Measurements from ENCODE around the gene CES2. TPM values are rescaled to one million over a fixed set of nuclear protein-coding genes. Genes with fewer than 3 reads are reported as not detected.

The CES2 gene
- polyA plus RNA-seq, 12 donors = 22.3 to 46.3 (median 29.1) TPM; not detected in 1

DNA sequence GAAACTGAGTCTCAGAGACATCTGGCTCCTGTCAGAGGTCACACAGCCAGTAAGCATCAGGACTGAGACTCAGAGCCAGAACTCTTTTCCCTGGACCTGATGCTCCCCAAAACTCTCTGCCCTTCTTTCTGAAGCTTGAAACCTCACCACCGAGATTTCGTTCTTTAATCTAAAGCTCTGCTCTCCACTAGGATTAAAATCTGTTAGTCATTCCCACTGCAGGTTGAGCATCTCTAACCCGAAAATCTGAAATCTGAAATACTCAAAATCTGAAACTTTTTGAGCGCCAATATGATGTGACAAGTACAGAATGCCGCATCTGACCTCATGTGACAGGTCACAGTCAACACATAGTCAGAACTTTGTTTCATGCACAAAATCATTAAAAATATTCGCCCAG is 18.8 kb upstream of the CES2 start:
- DNase-seq = no peak

DNA sequence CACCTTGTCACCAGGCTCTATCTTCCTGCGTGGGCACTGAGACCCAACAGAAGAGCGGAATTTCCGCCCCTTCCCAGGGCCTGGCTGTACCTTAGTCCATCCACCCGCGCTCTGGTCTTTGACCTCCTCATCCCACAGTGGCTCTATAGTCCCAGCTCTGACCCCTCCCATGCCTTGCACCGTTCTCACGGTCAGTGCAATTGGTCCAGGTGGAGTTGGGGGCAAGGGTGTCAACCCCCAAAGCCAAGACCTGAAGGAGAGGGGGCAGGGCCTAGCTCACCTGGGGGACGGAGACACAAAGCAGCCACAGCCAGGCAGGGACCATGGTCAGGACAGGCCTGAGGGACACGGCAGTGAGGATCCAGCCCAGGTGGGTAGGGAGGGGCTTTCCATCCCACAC is 17.6 kb upstream of the CES2 start:
- DNase-seq = no peak

DNA sequence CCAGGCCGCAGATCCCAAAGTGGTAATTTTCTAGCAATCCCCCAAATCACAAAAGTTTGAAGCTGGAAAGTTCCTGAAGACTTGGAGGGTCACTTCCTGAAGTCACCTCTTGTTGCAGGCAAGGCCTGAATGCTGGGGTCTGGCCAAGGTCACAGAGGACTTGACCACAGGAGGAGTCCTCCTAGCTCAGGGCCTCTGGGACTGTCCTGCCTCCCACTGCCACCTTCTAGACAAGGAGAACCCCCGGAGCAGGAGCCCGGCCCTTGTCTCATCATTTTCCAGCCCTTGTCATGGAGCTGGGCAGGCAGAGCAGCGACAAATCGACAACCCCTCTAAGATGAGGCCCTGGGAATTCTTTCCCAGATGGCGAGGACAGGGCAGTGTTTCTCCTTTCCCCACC is 17.0 kb upstream of the CES2 start:
- DNase-seq = no peak

DNA sequence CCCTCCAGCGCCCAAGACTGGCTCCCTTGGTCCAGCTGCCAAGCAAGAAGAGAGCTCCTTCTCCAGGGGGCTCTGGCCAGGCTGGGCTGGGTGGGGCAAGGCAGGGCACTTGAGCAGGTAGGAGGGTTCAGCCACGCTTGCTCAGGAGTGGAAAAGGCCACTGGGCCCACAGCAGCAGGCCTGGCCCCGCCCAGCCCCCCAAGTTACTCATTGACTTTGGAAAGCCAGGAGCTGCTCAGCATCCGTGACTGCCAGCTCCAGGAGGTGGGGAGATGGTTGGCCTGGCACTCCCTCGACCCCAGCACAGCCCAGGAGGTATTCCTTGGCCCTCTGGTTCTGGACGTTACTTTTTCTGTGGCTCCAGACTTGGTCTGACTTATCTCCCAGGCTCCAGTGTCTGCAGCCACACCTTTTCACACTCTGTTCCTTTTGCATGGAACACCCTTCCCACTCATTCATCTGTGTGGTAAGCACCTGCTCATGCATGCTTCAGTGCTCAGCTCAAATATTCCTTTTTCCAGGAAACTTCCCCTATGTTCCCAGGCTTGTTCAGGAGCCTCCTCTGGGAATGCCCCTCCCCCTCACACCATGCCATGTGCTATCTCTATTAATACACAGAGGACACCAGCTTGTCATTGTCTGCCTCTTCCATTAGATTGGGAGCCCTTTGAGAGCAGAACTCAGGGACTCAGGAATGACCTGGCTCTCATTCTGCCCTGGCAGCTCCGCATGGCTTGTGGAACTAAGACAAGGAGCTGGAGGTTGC is 16.3 kb upstream of the CES2 start, which contains the start of gene CDH16:
TSS of gene CDH16 (minus strand) at position 83 of the 766 bp plus-strand sequence. CDS start 820 bp downstream, outside the sequence.
- DNase-seq = no peak

DNA sequence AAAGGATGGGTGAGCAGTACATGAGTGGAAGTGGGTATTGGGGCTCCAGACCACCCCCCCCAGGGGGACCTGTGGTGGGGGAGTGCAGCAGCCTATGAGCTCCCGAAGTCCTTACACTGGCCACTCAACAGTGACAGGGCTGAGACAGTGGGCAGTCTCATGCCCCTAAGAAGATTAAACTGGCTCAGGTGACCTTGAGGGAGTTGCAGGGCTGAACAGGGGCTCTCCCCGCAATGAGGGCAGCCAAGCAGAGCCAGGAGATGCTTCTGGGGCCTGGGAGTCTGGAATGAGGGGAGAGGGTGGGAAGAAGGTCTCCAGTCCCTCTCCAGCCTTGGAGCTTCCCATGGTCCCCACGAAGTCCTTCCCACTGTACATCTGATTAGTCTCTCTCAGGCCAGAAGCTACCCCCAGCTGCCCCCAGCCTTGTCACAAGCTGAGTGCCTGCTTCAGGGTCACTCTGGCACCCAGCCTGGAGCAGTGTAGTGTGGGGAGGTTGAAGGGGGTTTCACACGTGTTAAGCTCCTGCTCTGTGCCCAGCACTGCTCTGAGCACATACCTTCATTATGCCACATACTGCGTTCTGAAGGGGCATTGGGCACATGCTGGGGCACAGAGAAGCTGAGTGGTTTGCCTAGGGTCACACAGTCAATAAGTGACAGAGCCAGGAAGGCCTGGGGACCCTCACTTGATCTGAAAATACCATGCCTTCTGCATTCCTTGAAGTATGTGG is 15.6 kb upstream of the CES2 start:
- no peak for DNase-seq

DNA sequence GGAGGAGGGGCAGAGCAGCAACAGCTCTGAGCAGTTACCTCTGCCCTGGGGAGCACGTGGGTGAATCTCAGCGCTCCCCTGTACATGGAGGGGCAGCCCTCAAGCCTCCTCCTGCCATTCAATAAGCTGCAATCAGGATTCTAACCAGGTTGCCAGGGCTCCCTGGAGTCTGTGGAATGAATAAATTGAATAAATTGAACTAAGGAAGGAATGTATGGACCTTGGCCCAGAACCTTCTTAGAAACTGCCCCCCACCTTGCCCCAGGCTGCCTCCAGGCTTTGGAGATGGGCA is 15.1 kb upstream of the CES2 start:
- no peak for DNase-seq

DNA sequence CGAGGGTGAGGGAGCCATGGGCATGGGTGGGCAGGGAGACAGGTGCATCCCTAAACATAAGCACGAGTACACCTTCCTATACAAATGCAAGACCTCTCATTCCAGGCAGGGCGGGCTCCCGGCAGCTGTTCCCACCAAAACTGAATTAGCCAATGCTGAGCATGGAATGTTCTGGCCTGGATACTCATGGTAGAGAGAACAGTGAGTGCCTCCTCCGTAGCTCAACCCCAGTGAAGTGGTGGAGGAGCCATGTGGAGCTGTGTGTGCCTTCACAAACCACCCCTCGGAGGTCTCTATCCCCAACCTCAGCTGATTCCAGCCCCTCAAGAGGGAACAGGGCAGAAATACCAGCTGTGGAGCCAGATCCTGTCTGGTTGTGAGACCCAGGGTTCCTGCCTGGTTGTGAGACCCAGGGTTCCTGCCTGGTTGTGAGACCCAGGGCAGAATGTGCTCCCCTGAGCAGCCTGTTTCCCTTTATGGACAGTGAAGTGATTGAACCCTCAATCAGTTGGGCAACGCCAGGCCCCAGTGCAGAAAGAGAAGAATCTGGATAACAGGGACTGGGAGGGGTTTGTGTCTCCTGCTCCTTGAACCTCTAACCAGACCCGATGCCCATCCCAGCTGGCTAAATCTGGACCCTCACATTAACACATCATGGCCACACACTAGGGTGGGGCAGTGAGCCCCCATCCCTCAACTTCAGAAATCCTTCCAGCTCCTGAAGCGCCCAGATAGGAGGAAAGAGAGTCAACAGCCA is 14.2 kb upstream of the CES2 start:
- no peak for DNase-seq

DNA sequence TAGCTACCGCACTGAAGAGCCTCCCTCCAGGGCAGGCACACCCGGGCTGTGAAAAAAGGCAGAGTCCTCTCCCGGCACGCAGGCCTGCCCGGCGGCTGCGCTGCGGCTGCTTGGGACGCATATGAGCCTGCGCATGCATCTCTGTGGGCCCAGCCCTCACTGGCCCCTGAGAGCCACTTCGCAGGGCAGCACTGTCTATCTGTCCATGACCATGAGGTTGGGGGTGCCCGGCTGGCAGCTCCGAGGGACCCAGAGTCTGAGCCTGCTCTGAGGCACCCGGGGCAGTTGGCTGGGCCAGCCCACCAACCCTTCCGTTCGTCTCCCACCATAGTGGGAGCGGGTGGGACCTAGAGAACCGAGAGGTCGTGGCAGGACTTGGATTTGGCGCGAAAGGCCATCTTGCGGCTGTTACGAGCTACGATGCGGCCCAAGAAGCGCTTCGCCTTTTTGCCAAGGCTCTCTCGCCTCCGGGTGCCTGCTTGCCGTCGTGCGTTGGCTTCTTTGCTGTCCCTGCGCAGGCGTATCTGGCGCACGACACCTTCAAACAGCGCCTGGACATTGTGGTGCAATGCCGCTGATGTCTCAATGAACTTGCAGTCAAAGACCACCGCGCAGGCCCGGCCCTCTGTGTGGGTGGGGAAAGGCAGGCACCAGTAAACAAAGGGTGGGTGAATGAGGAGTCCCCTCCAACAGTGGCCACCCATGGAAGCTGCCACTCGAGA is 13.4 kb upstream of the CES2 start:
- DNase-seq = no peak

DNA sequence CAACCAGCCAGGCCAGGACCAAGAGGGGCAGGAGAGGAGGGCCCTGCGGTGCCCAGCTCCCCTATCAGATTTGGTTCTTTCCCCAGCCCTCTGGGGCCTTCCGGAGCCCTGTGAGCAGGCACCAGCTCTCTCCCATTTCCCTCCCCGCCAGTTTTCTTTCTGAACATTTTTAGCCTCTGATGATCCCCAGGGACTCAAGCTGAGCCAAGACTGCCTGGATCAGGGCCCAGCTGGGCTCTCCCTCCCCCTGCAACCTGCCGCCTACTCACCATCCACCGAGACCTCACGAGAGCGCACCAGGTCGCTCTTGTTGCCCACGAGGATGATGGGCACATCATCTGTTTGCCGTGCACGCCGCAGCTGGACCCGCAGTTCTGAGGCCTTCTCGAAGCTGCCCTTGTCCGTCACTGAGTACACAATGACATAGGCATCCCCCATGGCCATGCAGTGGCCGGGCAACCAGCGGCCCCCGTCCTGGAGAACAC is 12.0 kb upstream of the CES2 start:
- no peak for DNase-seq

DNA sequence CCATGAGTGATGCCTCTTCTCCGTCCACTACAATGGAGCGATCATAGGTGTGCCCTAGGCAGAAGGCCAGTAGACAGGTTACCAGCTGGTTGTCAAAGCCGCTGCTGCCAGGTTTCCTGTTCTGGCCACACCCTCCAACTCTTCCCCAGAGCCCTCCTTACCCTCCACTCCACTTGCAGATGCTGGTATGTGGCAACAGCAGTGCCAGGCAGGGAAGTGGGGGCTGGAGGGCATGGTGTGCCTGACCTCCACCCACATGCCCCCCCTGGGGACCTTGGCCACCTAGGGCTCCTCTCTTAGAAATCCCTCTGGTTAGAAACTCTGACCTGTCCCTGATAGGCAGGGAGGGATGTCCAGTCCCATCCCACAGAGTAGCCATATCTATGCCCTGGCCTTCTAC is 11.4 kb upstream of the CES2 start:
- DNase-seq = no peak

DNA sequence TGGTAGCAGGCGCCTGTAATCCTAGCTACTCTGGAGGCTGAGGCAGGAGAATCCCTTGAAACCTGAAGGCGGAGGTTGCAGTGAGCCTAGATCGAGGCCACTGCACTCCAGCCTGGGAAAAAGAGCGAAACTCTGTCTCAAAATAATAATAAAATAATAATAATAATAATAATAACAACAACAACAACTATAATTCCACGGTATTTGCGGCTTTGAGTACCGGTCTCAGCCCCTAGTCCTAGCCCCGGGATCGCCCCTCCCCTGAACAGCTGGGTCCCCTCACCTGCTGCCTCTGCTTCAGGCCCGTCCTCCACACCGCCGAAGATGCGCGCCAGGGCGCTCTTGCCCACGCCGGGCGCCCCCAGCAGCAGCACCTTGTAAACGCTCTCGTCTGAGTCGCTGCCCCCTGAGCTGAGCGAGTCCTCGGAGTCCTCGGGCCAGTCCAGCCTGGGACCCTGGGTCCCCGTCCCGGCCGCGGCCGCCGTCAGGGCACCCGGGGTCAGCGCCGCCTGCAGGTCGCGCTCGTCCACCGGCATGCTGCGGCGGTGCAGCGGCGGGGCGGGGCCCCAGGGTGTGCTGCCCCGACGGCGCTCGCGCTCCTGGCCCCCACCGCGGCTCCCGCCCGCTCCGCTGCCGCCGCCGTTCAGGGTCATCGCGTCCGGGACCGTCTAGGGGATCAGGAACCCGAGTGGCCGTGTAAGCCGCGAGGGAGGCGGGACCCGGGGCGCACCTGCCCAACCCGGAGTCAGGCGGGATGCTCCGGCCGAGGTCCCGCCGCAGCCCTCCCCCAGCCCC is 10.6 kb upstream of the CES2 start:
- DNase-seq = no peak

DNA sequence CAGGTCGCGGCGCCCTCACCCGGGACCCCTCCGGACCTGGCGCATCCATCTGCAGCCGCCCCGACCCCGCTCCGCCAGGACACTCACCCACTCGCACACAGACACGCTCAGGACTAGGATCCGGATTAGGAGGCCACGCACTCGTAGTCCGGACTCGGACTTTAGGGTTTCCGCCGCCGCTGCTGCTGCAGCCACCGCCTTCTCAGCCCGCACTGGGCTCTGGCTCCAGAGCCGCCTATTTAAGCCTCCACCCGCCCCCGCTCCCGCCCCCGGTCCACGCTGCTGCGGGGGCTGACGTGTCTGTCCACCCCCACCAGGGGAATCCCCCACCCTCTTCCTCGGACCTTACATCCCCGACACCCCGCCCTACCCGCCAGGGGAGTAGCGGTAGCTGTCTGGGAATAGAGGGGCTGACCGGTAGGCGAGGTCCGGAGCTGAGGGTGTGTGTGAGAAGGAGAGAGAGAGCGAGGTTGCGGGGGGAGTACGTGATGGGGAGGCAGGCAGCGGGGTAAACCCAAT is 9.9 kb upstream of the CES2 start, which contains the start of gene RRAD:
TSS of gene RRAD (minus strand) at position 214 of the 519 bp plus-strand sequence. CDS start 356 bp downstream, outside the sequence.
- DNase-seq = no peak

DNA sequence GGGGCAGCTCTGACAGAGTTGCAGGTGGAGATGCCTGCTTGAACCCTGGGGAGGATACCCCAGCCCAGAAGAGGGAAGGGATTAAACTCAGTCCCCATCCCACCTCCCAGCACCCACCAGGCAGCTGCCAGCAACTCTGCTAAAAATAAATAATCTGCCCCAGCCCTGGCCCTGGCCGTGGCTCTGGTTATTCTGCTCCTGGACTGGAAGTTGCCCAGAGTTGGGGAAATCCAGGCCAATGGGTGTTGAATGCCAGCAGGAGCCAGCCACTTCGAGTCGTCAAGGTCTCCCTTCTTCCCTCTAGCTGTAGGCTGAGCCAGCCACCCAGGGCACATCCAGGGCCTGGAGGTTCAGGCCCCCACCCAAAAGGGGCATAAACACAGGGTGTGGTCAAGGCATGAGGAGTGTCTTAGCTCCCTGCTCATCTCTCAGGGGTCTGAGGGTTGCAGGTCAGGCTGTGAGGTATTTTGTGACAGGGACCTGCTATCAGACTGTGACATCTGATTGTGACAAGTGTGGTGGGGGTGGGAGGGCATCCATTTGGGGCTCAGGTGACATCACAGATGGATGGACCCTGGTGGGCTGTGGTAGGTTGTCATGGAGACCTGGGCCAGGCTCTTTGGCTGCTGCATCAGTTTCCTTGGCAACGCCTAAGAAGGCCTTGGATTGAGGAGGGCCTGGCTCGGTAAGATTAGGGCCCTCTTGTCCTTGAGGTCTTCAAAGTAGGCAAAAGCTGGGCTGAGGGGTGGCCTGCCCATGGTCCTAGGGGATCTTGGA is 9.0 kb upstream of the CES2 start:
- DNase-seq = no peak

DNA sequence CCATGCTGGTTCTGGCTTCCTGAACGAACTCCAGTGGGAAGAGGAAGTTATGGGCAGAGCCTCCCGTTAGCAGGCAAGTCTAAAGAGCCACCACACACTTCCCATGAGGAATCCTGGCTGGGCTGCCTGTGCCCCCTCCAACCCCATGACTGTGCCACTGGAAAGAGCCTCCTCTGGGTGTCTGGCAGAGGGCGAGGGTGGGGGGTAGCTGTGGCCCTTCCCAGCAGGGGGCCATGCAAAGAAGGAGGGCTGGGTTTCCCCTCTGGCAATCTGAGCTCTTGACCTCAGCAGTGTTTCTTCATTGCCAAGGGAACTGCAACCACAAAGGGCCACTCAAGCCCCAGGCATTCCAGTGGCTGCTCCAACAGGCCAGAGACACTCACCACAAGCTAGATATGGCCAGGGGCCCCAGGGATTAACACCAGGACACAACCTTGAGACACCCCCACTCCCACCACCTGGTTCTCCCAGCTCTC is 8.3 kb upstream of the CES2 start:
- no peak for DNase-seq

DNA sequence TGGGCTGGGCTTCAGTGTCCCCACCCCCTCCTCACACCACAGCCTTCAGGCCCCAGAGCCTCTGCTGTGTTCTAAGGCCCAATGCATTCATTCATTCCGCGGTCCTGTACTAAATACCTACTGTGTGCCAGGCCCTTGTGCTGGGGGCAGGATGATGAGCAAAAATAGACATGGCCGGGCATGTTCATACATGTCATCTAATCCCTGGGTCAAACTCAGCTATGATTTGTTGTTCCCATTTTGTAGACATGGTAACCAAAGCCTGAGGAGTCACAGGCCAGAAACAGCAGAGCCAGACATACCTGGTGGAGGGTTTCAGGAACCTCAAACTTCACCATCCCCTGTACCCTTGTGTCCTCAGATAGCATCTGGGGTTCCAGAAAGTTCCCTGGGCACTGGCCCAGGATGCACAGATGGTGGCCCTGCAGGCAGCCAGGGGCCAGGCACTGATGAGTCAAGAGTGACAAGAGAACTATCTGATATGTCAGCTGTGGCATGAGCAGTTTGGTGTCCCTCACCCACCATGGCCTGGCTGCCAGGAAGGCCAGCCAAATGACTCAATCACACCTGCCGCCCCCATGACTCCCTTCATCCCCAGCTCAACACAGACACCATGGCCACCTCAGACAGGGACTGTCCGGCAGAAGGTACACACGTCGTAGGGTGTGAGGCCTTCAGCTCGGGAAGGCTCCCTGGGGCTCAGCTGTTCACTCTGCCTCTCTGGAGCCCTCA is 7.2 kb upstream of the CES2 start:
- no peak for DNase-seq

DNA sequence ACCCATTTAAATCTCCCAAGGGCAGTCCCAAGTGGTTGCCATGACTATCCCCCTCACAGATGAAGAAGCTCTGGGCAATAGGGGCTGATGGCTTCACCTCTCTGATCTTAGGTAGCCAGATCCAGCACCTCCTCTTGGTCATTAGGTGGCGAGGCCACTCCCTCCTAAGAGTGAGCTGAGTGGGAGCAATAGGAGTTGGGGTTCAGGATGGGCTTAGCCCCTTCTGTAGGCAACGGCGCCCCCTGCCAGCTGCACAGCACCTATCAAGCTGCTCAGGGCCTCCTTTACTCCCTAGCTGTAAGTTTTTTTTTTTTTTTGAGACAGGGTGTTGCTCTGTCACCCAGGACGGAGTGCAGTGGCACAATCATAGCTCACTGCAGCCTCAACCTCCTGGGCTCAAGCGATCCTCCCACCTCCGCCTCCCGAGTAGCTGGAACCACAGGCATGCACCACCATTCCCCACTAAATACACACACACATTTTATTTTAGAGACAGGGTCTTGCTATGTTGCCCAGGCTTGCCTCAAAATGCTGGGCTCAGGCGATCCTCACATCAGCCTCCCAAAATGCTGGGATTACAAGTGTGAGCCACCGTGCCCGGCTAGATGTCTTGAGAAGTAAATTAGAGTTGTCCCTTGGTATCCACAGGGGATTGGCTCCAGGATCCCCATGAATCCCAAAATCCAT is 6.5 kb upstream of the CES2 start:
- no peak for DNase-seq

DNA sequence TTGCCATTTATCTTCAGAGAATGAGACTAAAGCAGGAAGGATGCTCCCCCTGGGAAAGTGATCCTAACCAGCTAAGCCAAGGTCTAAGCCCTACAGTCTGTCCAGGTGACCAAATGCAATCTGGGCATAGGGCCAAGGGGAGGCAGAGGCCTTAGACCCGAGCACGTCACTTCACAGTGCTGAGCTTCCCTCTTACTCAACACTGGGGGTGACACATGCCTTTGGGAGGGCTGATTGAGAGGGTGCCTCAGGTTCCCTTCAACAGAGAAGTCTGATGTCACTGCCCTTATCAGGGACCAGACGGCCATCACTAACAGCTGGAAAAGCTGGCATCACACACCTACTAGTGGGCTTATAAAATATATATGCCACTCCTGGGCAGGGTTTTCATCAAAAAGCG is 5.1 kb upstream of the CES2 start:
- DNase-seq = no peak

DNA sequence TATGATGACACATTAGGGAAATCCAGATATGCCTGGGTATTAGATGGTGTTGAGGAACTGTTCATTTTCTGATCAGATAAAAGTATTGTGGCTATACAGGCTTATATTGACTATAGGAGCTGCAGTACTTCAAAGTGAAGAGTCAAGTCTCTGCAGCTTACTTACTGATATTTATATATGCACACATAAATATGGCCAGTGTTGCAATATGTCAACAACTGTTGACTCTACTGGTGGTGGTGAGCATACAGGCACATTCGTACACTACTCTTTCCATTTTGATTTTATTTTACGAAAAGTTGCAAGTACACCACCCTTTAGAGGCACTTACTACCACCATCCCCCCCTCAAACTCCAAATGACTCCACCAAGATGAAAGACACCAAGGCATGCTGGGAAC is 3.7 kb upstream of the CES2 start:
- DNase-seq = no peak
